Spleen (tissue), 13 donors: ENCODE results near the gene LY86. TPM values are rescaled to one million over a fixed set of nuclear protein-coding genes. Genes with fewer than 3 reads are reported as not detected.

ENCODE experiments used
- DNase-seq: peaks from one replicate; pipeline ENCODE4 v3.0.0-alpha.2; 2020
- H3K27ac ChIP-seq, 8 donors: fragments of 200-600 bp; sonication (generic) in 7 of 8; 1 replicate in 4 of 8; 2 replicates in 4 of 8; pipeline versions ENCODE4 v1.5.0 to v1.8.0; 2016 to 2021; ENCODE audit warnings: inconsistent platforms in 4 of 8, mild to moderate bottlenecking in 4 of 8, moderate library complexity in 1 of 8
- H3K27me3 ChIP-seq, 7 donors: fragments of 200-600 bp; sonication (generic) in 6 of 7; replicated peaks in 1 of 7; 1 replicate in 4 of 7; 2 replicates in 3 of 7; pipeline versions ENCODE4 v1.5.0 to v1.8.0; 2016 to 2021; ENCODE audit warnings: inconsistent platforms in 3 of 7, mild to moderate bottlenecking in 1 of 7
- H3K36me3 ChIP-seq, 6 donors: fragments of 200-600 bp; sonication (generic) in 5 of 6; 1 replicate in 4 of 6; 2 replicates in 2 of 6; pipeline versions ENCODE4 v1.5.0 to v1.8.0; 2016 to 2021; ENCODE audit warnings: inconsistent platforms in 2 of 6
- H3K4me1 ChIP-seq, 6 donors: fragments of 200-600 bp; sonication (generic) in 5 of 6; 1 replicate in 3 of 6; 2 replicates in 3 of 6; pipeline versions ENCODE4 v1.5.0 to v1.8.0; 2016 to 2021; ENCODE audit warnings: inconsistent platforms in 3 of 6
- H3K4me3 ChIP-seq, 8 donors: fragments of 200-600 bp; sonication (generic) in 7 of 8; 1 replicate in 4 of 8; 2 replicates in 4 of 8; pipeline versions ENCODE4 v1.5.0 to v1.8.0; 2016 to 2021; ENCODE audit warnings: inconsistent platforms in 4 of 8, mild to moderate bottlenecking in 4 of 8, moderate library complexity in 2 of 8
- H3K9me3 ChIP-seq, 8 donors: fragments of 200-600 bp; sonication (generic) in 7 of 8; 1 replicate in 4 of 8; 2 replicates in 4 of 8; pipeline versions ENCODE4 v1.5.0 to v1.8.0; 2016 to 2021; ENCODE audit warnings: inconsistent platforms in 4 of 8
- POLR2A ChIP-seq, 3 donors: fragments of 450-650 bp; IDR thresholded peaks; one replicate each; pipeline ENCODE4 v1.5.1; 2017; ENCODE audit warnings: antibody characterized with exemption in 3 of 3, mild to moderate bottlenecking in 1 of 3
- POLR2AphosphoS5 ChIP-seq, 3 donors: sonication (generic); formaldehyde crosslinking; IDR thresholded peaks; one replicate each; pipeline ENCODE4 v1.5.1; 2017; ENCODE audit warnings: antibody characterized with exemption in 3 of 3
- WGBS, 5 donors: extraction: QIAGEN DNeasy Blood & Tissue Kit in 3 of 5; methylation state at CpG; one replicate each; pipeline versions ENCODE4 v1.1.5 to v1.1.7; 2013 to 2018; 5-methylcytosine and 5-hydroxymethylcytosine counted together
- intact Hi-C: fragments of 100-400 bp; cut with DNase I; formaldehyde crosslinking; loops from one replicate; pipeline ENCODE4 v1.15.0; 2023; ENCODE audit warnings: low total_unique reads
- long read RNA-seq, 2 donors: transcript quantifications; one replicate each; lab custom pipeline, GENCODE V29; 2026
- polyA plus RNA-seq, 3 donors: library from polyadenylated mRNA; stranded (reverse); fragments of 200-250 nt; gene quantifications; one replicate each; pipeline ENCODE4 v1.2.1, GENCODE V29; 2013
- total RNA-seq, 7 donors: library from RNA; depleted of rRNA in 3 of 7; stranded (reverse); fragments of >200 nt in 3 of 7; fragmentation: NEBNext Ultra II Directional in 4 of 7; extraction: Animal tissue kit (Norgen Biotek cat#: 25700) in 4 of 7; gene quantifications; one replicate each; pipeline versions ENCODE4 v1.1.0 to v1.2.1, GENCODE V29; 2016 to 2021
- TF ChIP-seq, protein P1 (sequence below), 11 experiments: fragments of 200-600 bp in 7 of 11; fragments of 450-650 bp in 4 of 11; sonication (generic) in 4 of 11; IDR thresholded peaks in 8 of 11; conservative IDR thresholded peaks in 3 of 11; 1 replicate in 7 of 11; 2 replicates in 4 of 11; pipeline versions ENCODE4 v1.4.0 to v1.8.0; 2016 to 2021; ENCODE audit warnings: antibody characterized with exemption in 11 of 11, inconsistent platforms in 4 of 11, mild to moderate bottlenecking in 1 of 11
- donor health status: healthy with polysubstance abuse.
- donor health status: DM: no; HTN: no; CAD: no; lungs with moderate emphysema.
- donor health status: DM: no; HTN: no; CAD: no.
- donor health status: Bipolar disorder and iron deficiency.
- donor health status: healthy.
- donor health status: DM: no; HTN: no; CAD: no.
- donor health status: DM: yes; HTN: yes; CAD: no.

The LY86 gene
- total RNA-seq (10 to 100 TPM; 31.7 to 89.9 (median 50.0) TPM), polyA plus RNA-seq (100 to 1,000 TPM; 106 to 145 (median 131) TPM)
- long read RNA-seq, donor 1, transcript LY86-201 (5 exons, 559 nt), result major isoform, 27 of 44 reads
- long read RNA-seq, donor 1, partial matches to known transcripts, result 17 of 44 reads
- long read RNA-seq, donor 1, other reads (novel, unspliced or antisense), result 0 of 44 reads
- long read RNA-seq, donor 2, transcript LY86-201 (5 exons, 559 nt), result major isoform, 17 of 34 reads
- long read RNA-seq, donor 2, partial matches to known transcripts, result 17 of 34 reads
- long read RNA-seq, donor 2, other reads (novel, unspliced or antisense), result 0 of 34 reads

DNA sequence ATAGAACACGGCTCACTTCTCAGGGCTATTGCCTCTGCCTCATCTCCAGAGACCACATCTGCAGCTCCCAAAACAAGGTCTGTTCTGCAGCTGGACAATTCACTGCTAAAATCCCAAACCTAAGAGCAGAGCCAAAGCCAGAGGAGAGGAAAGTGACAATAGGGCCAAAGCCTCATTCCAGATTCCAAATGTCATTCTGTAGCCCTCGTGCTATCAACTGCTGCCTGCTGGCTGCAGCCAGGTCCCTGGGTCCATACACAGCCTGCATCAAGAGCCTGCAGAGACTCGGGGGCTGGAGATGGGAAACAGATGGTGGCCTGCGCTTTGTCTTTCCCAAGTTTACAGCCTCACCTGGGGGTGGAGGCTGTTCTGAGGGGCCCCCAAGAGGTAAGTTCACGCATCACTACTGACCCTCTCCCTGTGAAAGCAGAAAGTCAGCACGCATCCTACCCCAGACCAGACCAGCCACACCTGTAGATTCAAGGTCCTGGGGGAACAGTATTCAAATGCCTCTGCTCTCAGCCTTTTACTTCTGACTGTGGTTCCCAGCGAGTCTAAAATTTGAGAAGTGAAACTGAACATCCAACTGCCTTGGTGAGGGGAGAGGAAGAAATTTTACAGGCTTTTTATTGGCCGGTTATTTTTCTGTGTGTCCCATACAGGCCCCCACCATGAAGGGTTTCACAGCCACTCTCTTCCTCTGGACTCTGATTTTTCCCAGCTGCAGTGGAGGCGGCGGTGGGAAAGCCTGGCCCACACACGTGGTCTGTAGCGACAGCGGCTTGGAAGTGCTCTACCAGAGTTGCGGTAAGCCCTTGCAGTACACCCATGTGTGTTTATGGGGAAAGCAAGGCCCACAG lies at the start of gene LY86:
Gene LY86, plus strand, starts transcription at position 657 of the 860 bp plus-strand sequence. Its CDS starts 15 bp downstream, at position 672.
- peak; percentile 80 for DNase-seq
- no peaks in the 10 kb centered on the region for H3K36me3 ChIP-seq
- 49 to 62% (median 53%) methylated on average over 13 to 14 of the region's 14 CpGs for WGBS, 5 donors
- H3K9me3 ChIP-seq, result no peaks in the 10 kb centered on the region
- no peaks in the 10 kb centered on the region for H3K27me3 ChIP-seq
- peak within 1 kb of the TSS in 7 of 8 donors; percentile 15 to 91 (median 87) for H3K27ac ChIP-seq
- peaks cover 10 to 87% (median 68%) of the 10 kb centered on the region in 6 donors for H3K4me1 ChIP-seq
- peak within 1 kb of the TSS; percentile 15 to 77 (median 44) for H3K4me3 ChIP-seq
- intact Hi-C loops, result no loop called here
- TF ChIP-seq POLR2A (IDR thresholded peaks at IDR 0.05) (no peak), POLR2AphosphoS5 (IDR thresholded peaks at IDR 0.05) (peak in 2 of 3 donors; percentile 55 to 64)
- TF ChIP-seq, protein P1, sequence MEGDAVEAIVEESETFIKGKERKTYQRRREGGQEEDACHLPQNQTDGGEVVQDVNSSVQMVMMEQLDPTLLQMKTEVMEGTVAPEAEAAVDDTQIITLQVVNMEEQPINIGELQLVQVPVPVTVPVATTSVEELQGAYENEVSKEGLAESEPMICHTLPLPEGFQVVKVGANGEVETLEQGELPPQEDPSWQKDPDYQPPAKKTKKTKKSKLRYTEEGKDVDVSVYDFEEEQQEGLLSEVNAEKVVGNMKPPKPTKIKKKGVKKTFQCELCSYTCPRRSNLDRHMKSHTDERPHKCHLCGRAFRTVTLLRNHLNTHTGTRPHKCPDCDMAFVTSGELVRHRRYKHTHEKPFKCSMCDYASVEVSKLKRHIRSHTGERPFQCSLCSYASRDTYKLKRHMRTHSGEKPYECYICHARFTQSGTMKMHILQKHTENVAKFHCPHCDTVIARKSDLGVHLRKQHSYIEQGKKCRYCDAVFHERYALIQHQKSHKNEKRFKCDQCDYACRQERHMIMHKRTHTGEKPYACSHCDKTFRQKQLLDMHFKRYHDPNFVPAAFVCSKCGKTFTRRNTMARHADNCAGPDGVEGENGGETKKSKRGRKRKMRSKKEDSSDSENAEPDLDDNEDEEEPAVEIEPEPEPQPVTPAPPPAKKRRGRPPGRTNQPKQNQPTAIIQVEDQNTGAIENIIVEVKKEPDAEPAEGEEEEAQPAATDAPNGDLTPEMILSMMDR (IDR thresholded peaks at IDR 0.05 in 8 of 11, conservative IDR thresholded peaks at IDR 0.05 in 3 of 11), result no peak

DNA sequence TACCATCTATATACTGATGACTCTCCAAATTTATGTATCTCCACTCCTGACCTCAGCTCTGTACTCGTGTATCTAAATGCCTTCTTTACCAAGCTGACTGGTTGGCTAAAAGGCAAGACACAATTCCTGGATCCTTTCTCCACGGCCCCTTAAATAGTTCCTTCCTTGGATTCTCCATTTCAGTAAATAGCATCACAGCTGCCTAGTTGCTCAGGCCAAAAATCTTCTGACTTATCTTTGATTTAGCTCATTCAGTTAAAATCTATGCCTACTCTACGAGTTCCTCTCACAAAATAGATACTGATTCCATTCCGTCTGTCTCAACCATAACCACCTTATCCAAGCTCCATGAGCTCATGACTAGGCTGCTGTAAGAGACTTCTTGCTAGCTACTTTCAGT lies 49.5 kb upstream of the LY86 start:
- Histone ChIP-seq H3K27me3 (peaks cover 0 to 16% (median 0%) of the 10 kb centered on the region in 7 donors), H3K27ac (no peak overlapping the region), H3K9me3 (peaks cover 0 to 6% (median 3%) of the 10 kb centered on the region in 8 donors), H3K36me3 (no peaks in the 10 kb centered on the region), H3K4me3 (no peak overlapping the region), H3K4me1 (no peaks in the 10 kb centered on the region)
- DNase-seq, result no peak
- WGBS, 5 donors, result 61 to 86% (median 81%) methylated on average over 4 of the region's 4 CpGs
- intact Hi-C loops, result no loop called here
- TF ChIP-seq POLR2AphosphoS5 (IDR thresholded peaks at IDR 0.05), result no peak
- TF ChIP-seq, protein P1 (IDR thresholded peaks at IDR 0.05 in 8 of 11, conservative IDR thresholded peaks at IDR 0.05 in 3 of 11), result no peak
- no peak for TF ChIP-seq POLR2A (IDR thresholded peaks at IDR 0.05)

DNA sequence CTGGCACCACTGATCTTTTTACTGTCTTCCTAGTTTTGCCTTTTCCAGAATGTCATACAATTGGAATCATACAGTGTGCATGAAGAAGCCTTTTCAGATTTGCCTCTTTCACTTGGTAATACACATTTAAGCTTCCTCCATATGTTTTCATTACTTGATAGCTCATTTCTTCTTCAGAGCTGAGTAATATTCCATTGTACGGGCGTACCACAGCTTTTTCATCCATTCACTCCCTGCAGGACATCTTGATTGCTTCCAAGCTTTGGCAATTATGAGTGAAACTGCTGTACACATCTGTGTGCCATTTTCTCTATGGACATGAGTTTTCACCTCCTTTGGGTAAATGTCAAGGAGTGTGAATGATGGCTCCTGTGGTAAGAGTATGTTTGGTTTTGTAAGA lies 46.2 kb upstream of the LY86 start:
- Histone ChIP-seq H3K9me3 (peaks cover 0 to 6% (median 3%) of the 10 kb centered on the region in 8 donors), H3K36me3 (no peaks in the 10 kb centered on the region), H3K27me3 (peaks cover 0 to 49% (median 20%) of the 10 kb centered on the region in 7 donors), H3K4me3 (no peak overlapping the region), H3K4me1 (peaks cover 9 to 20% (median 15%) of the 10 kb centered on the region in 6 donors), H3K27ac (no peak overlapping the region)
- TF ChIP-seq POLR2A (IDR thresholded peaks at IDR 0.05) (no peak), POLR2AphosphoS5 (IDR thresholded peaks at IDR 0.05) (no peak)
- TF ChIP-seq, protein P1 (IDR thresholded peaks at IDR 0.05 in 8 of 11, conservative IDR thresholded peaks at IDR 0.05 in 3 of 11), result no peak
- DNase-seq, result no peak
- intact Hi-C loops, result no loop called here
- WGBS, 5 donors, result 94 to 99% (median 95%) methylated on average over 2 of the region's 2 CpGs
